ENCODE data around the gene FAM20A.

Gene FAM20A

GRCh38 chr17:68600931-68601564 lies at the start of gene FAM20A:
TSS of gene FAM20A (minus strand) at chr17:68601367. CDS start at chr17:68600666, 701 bp downstream.
- no peak for DNase-seq

- DNase-seq = no peak
Observed at GRCh38 chr17:68649324-68649723, 48.2 kb upstream of the FAM20A start.

GRCh38 chr17:68646626-68647526 lies 45.7 kb upstream of the FAM20A start:
- DNase-seq = no peak

GRCh38 chr17:68642118-68642412 lies 40.9 kb upstream of the FAM20A start:
- DNase-seq = no peak

GRCh38 chr17:68641276-68642117 lies 40.3 kb upstream of the FAM20A start:
- DNase-seq = no peak

- DNase-seq = no peak
Observed at GRCh38 chr17:68640242-68640989, 39.2 kb upstream of the FAM20A start.

- no peak for DNase-seq
Observed at GRCh38 chr17:68634345-68634876, 33.2 kb upstream of the FAM20A start.

- DNase-seq = no peak
Observed at GRCh38 chr17:68628576-68628957, 27.4 kb upstream of the FAM20A start.

- DNase-seq = no peak
Observed at GRCh38 chr17:68627956-68628575, 26.9 kb upstream of the FAM20A start.

- DNase-seq = no peak
Observed at GRCh38 chr17:68624381-68624780, 23.2 kb upstream of the FAM20A start.

GRCh38 chr17:68623811-68624210 lies 22.6 kb upstream of the FAM20A start:
- no peak for DNase-seq

- no peak for DNase-seq
Observed at GRCh38 chr17:68622423-68622822, 21.3 kb upstream of the FAM20A start.

GRCh38 chr17:68621065-68621464 lies 19.9 kb upstream of the FAM20A start:
- no peak for DNase-seq

GRCh38 chr17:68616334-68616733 lies 15.2 kb upstream of the FAM20A start:
- DNase-seq = no peak

GRCh38 chr17:68614718-68615117 lies 13.6 kb upstream of the FAM20A start:
- no peak for DNase-seq

GRCh38 chr17:68613739-68614298 lies 12.7 kb upstream of the FAM20A start:
- DNase-seq = no peak

- no peak for DNase-seq
Observed at GRCh38 chr17:68612923-68613292, 11.7 kb upstream of the FAM20A start.

- DNase-seq = no peak
Observed at GRCh38 chr17:68612209-68612922, 11.2 kb upstream of the FAM20A start.

- no peak for DNase-seq
Observed at GRCh38 chr17:68611353-68612208, 10.4 kb upstream of the FAM20A start.

- DNase-seq = no peak
Observed at GRCh38 chr17:68610554-68610953, 9.4 kb upstream of the FAM20A start.
